ENCODE data around the gene HIPK1. TPM values are rescaled to one million over a fixed set of nuclear protein-coding genes. Genes with fewer than 3 reads are reported as not detected.
A peak's percentile ranks its signal among the peaks of the same experiment; 100 is the strongest.

Gene HIPK1
- total and polyA plus RNA-seq, 4 experiments from 2014 or later = 4.4 to 110 (median 62.1) TPM

DNA sequence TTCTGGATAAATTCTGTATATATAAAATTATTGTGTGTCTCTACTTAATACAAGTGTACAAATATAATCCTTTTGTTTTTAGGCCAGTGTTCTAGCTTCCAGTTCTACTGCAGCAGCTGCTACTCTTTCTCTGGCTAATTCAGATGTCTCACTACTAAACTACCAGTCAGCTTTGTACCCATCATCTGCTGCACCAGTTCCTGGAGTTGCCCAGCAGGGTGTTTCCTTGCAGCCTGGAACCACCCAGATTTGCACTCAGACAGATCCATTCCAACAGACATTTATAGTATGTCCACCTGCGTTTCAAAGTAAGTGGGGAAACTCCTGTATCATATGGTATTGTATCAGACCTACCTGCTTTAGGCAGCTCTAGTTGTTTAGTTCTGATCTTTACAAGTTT lies 28.9 kb downstream of the HIPK1 start:
- no peak overlapping the region for H3K4me3 Mint-ChIP-seq
- intact Hi-C loops (cut with micrococcal nuclease) = no loop called here
- no peaks in the 10 kb centered on the region for H3K9me3 ChIP-seq (ENCODE audit: control insufficient read depth in 1 of 2, low read length in 2 of 2)
- H3K36me3 Mint-ChIP-seq = peaks cover 41 to 85% of the 10 kb centered on the region in 2 donors
- H3K4me1 ChIP-seq (ENCODE audit: insufficient read depth, low read length) = peaks cover 10% of the 10 kb centered on the region
- H3K27ac Mint-ChIP-seq = peak overlapping the region in 2 of 7 donors; percentile 17 to 39
- H3K27ac ChIP-seq (ENCODE audit: low read depth, low read length) = no peak overlapping the region
- ChIA-PET CTCF (ENCODE audit: partially characterized antibody) (interaction anchor here (1.0 to 2.1 kb wide), 2 partner anchors 9 to 29 kb away, joined by 3 to 7 read pairs; partner anchors contain the start of gene HIPK1), POLR2A (ENCODE audit: partially characterized antibody) (interaction anchor here (4.6 kb wide), 1 partner anchor 27 kb away, joined by 16 read pairs; the partner anchor contains the start of gene HIPK1)
- H3K36me3 ChIP-seq (ENCODE audit: insufficient read depth, low read length) = peaks cover 58% of the 10 kb centered on the region
- peaks cover 17 to 38% (median 20%) of the 10 kb centered on the region in 4 donors for H3K4me1 Mint-ChIP-seq
- no peaks in the 10 kb centered on the region for H3K27me3 Mint-ChIP-seq
- H3K27me3 ChIP-seq (ENCODE audit: insufficient read depth, low read length) = no peaks in the 10 kb centered on the region
- H3K4me3 ChIP-seq (ENCODE audit: low read length in 2 of 2) = no peak overlapping the region
- no peak for DNase-seq
- no peaks in the 10 kb centered on the region for H3K9me3 Mint-ChIP-seq

GRCh38 chr1:113958691-113959090 lies 29.6 kb downstream of the HIPK1 start:
- POLR2A ChIA-PET (ENCODE audit: partially characterized antibody) = no interaction called here

DNA sequence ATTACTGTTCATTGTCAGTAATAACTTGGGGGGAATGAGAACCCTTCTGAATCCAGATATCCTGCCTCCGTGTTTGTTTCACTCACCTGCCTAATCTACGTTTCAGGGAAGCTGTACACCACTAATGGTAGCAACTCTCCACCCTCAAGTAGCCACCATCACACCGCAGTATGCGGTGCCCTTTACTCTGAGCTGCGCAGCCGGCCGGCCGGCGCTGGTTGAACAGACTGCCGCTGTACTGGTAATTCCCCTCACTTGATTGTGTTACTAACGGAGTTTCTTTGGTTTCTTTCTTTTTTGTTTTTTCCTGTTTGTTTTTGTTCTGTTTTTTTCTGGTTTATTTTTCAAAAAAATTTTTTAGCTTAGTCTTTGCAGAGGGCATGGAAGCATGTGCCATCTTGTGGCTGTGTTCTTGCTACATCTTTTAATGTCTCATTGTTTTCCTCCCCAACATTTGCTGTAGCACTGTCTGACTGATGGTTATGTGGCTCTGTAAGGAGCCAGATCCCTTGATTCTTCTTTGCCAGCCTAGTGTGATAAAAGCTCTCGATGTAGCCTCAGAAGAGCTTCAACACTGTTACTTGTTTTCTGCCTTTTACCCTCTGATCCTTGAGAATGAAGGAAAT lies 34.3 kb downstream of the HIPK1 start:
- H3K27me3 ChIP-seq (ENCODE audit: insufficient read depth, low read length) = no peaks in the 10 kb centered on the region
- ChIA-PET POLR2A (ENCODE audit: partially characterized antibody) (interaction anchor here (1.4 to 4.0 kb wide), 4 partner anchors 11 to 127 kb away, joined by 3 to 17 read pairs (median 10); partner anchors contain the start of genes AP4B1, DCLRE1B and HIPK1), CTCF (ENCODE audit: partially characterized antibody) (interaction anchor here (0.6 to 3.8 kb wide), 17 partner anchors 9 to 127 kb away, joined by 3 to 37 read pairs (median 5); partner anchors contain the start of genes AP4B1 and HIPK1)
- H3K4me1 ChIP-seq (ENCODE audit: insufficient read depth, low read length) = no peaks in the 10 kb centered on the region
- Mint-ChIP-seq H3K9me3 (no peaks in the 10 kb centered on the region), H3K27me3 (no peaks in the 10 kb centered on the region), H3K36me3 (peaks cover 60 to 88% of the 10 kb centered on the region in 2 donors), H3K27ac (peak overlapping the region in 5 of 7 donors; percentile 57 to 91 (median 71)), H3K4me1 (peaks cover 7 to 17% (median 13%) of the 10 kb centered on the region in 4 donors), H3K4me3 (no peak overlapping the region)
- intact Hi-C loops (cut with micrococcal nuclease) = loop anchor here (1.0 kb wide), 2 partner anchors 58 to 128 kb away; partner anchors contain the start of gene DCLRE1B
- no peaks in the 10 kb centered on the region for H3K9me3 ChIP-seq (ENCODE audit: control insufficient read depth in 1 of 2, low read length in 2 of 2)
- no peak overlapping the region for H3K4me3 ChIP-seq (ENCODE audit: low read length in 2 of 2)
- peaks cover 68% of the 10 kb centered on the region for H3K36me3 ChIP-seq (ENCODE audit: insufficient read depth, low read length)
- DNase-seq = peak in 1 of 5 donors; percentile 13
- H3K27ac ChIP-seq (ENCODE audit: low read depth, low read length) = no peak overlapping the region

More at GRCh38 chr1:113958691-113959090, 29.6 kb downstream of the HIPK1 start:
- Histone ChIP-seq H3K4me3 (ENCODE audit: low read length in 2 of 2) (no peak overlapping the region), H3K27me3 (ENCODE audit: insufficient read depth, low read length) (no peaks in the 10 kb centered on the region), H3K36me3 (ENCODE audit: insufficient read depth, low read length) (peaks cover 65% of the 10 kb centered on the region), H3K27ac (ENCODE audit: low read depth, low read length) (no peak overlapping the region), H3K4me1 (ENCODE audit: insufficient read depth, low read length) (peaks cover 9% of the 10 kb centered on the region), H3K9me3 (ENCODE audit: control insufficient read depth in 1 of 2, low read length in 2 of 2) (no peaks in the 10 kb centered on the region)
- Mint-ChIP-seq H3K27ac (peak overlapping the region in 3 of 7 donors; percentile 7 to 23 (median 10)), H3K4me1 (peaks cover 16 to 38% (median 22%) of the 10 kb centered on the region in 4 donors), H3K27me3 (no peaks in the 10 kb centered on the region), H3K36me3 (peaks cover 48 to 86% of the 10 kb centered on the region in 2 donors), H3K9me3 (no peaks in the 10 kb centered on the region), H3K4me3 (no peak overlapping the region)
- intact Hi-C loops (cut with micrococcal nuclease) = no loop called here
- DNase-seq = no peak
- CTCF ChIA-PET (ENCODE audit: partially characterized antibody) = interaction anchor here (2.1 kb wide), 1 partner anchor 10 kb away, joined by 7 read pairs; no protein-coding TSS in a partner anchor

DNA sequence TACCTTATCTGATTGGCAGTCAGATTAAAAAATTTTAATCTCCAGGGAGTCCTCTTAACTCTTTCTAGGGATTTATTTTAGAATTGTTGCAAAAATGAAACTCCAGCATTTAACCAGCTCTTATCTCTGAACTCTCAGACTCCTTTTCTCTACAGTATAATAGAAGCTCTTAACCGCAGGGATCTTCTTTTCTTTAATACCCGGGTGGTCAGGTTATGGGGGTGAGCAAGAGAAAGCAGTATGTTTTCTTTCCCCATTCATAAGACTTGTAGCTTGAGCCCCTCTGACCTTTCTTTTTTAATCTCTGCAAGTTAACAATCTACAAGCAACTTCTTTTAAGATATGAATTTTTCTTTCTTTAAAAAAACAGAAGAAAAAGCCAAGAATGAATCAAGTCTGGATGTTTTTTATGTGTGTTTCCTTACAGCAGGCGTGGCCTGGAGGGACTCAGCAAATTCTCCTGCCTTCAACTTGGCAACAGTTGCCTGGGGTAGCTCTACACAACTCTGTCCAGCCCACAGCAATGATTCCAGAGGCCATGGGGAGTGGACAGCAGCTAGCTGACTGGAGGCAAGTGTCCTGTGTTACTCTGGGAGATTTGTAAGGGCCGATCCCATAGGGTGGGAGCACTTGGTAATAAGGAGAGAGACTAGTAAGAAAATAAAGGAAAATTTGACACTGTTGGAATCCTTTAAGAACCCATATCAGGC lies 36.7 kb downstream of the HIPK1 start:
- POLR2A ChIA-PET (ENCODE audit: partially characterized antibody) = no interaction called here
- Mint-ChIP-seq H3K4me1 (peaks cover 2 to 17% (median 9%) of the 10 kb centered on the region in 4 donors), H3K27ac (peak overlapping the region in 3 of 7 donors; percentile 32 to 72 (median 67)), H3K4me3 (no peak overlapping the region), H3K9me3 (no peaks in the 10 kb centered on the region), H3K36me3 (peaks cover 66 to 90% of the 10 kb centered on the region in 2 donors), H3K27me3 (no peaks in the 10 kb centered on the region)
- Histone ChIP-seq H3K27me3 (ENCODE audit: insufficient read depth, low read length) (no peaks in the 10 kb centered on the region), H3K9me3 (ENCODE audit: control insufficient read depth in 1 of 2, low read length in 2 of 2) (no peaks in the 10 kb centered on the region), H3K27ac (ENCODE audit: low read depth, low read length) (no peak overlapping the region), H3K4me1 (ENCODE audit: insufficient read depth, low read length) (no peaks in the 10 kb centered on the region), H3K4me3 (ENCODE audit: low read length in 2 of 2) (no peak overlapping the region), H3K36me3 (ENCODE audit: insufficient read depth, low read length) (peaks cover 73% of the 10 kb centered on the region)
- intact Hi-C loops (cut with micrococcal nuclease) = no loop called here
- no peak for DNase-seq
- CTCF ChIA-PET (ENCODE audit: partially characterized antibody) = no interaction called here

GRCh38 chr1:113972954-113973353 lies 43.8 kb downstream of the HIPK1 start:
- intact Hi-C loops (cut with micrococcal nuclease) = no loop called here
- H3K27me3 Mint-ChIP-seq = no peaks in the 10 kb centered on the region
- Histone ChIP-seq H3K36me3 (ENCODE audit: insufficient read depth, low read length) (peaks cover 66% of the 10 kb centered on the region), H3K9me3 (ENCODE audit: control insufficient read depth in 1 of 2, low read length in 2 of 2) (no peaks in the 10 kb centered on the region), H3K27me3 (ENCODE audit: insufficient read depth, low read length) (no peaks in the 10 kb centered on the region), H3K27ac (ENCODE audit: low read depth, low read length) (no peak overlapping the region), H3K4me1 (ENCODE audit: insufficient read depth, low read length) (no peaks in the 10 kb centered on the region), H3K4me3 (ENCODE audit: low read length in 2 of 2) (no peak overlapping the region)
- H3K27ac Mint-ChIP-seq = peak overlapping the region in 5 of 7 donors; percentile 9 to 72 (median 50)
- DNase-seq = no peak
- ChIA-PET CTCF (ENCODE audit: partially characterized antibody) (no interaction called here), POLR2A (ENCODE audit: partially characterized antibody) (no interaction called here)
- H3K4me1 Mint-ChIP-seq = peaks cover 10 to 32% (median 19%) of the 10 kb centered on the region in 4 donors
- H3K4me3 Mint-ChIP-seq = no peak overlapping the region
- peaks cover 53 to 80% of the 10 kb centered on the region in 2 donors for H3K36me3 Mint-ChIP-seq
- no peaks in the 10 kb centered on the region for H3K9me3 Mint-ChIP-seq

DNA sequence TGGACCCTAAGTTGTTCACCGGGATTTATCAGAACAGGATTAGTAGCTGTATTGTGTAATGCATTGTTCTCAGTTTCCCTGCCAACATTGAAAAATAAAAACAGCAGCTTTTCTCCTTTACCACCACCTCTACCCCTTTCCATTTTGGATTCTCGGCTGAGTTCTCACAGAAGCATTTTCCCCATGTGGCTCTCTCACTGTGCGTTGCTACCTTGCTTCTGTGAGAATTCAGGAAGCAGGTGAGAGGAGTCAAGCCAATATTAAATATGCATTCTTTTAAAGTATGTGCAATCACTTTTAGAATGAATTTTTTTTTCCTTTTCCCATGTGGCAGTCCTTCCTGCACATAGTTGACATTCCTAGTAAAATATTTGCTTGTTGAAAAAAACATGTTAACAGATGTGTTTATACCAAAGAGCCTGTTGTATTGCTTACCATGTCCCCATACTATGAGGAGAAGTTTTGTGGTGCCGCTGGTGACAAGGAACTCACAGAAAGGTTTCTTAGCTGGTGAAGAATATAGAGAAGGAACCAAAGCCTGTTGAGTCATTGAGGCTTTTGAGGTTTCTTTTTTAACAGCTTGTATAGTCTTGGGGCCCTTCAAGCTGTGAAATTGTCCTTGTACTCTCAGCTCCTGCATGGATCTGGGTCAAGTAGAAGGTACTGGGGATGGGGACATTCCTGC lies 46.2 kb downstream of the HIPK1 start:
- Histone ChIP-seq H3K27ac (ENCODE audit: low read depth, low read length) (no peak overlapping the region), H3K36me3 (ENCODE audit: insufficient read depth, low read length) (peaks cover 43% of the 10 kb centered on the region), H3K9me3 (ENCODE audit: control insufficient read depth in 1 of 2, low read length in 2 of 2) (no peaks in the 10 kb centered on the region), H3K4me3 (ENCODE audit: low read length in 2 of 2) (no peak overlapping the region), H3K27me3 (ENCODE audit: insufficient read depth, low read length) (no peaks in the 10 kb centered on the region), H3K4me1 (ENCODE audit: insufficient read depth, low read length) (no peaks in the 10 kb centered on the region)
- Mint-ChIP-seq H3K4me3 (no peak overlapping the region), H3K27ac (peak overlapping the region; percentile 25 to 83 (median 48)), H3K4me1 (peaks cover 10 to 38% (median 27%) of the 10 kb centered on the region in 4 donors), H3K36me3 (peaks cover 34 to 59% of the 10 kb centered on the region in 2 donors), H3K27me3 (no peaks in the 10 kb centered on the region), H3K9me3 (no peaks in the 10 kb centered on the region)
- intact Hi-C loops (cut with micrococcal nuclease) = loop anchor here (5.0 kb wide), 3 partner anchors 372 to 582 kb away; no protein-coding TSS in a partner anchor
- ChIA-PET POLR2A (ENCODE audit: partially characterized antibody) (no interaction called here), CTCF (ENCODE audit: partially characterized antibody) (interaction anchor here (1.3 to 2.6 kb wide), 4 partner anchors 29 to 307 kb away, joined by 3 to 11 read pairs (median 6); partner anchors contain the start of gene AP4B1)
- DNase-seq = no peak

Measured in CD4-positive, alpha-beta memory T cell (primary cell).